SK-N-SH (cell line): Measurements from ENCODE around the gene ZC3H12A. TPM values are rescaled to one million over a fixed set of nuclear protein-coding genes. Genes with fewer than 3 reads are reported as not detected.

ENCODE experiments used
- CTCF ChIA-PET: fragments of 300-600, 350-600 bp; formaldehyde crosslinking; extraction: SDS; loops from one replicate; lab custom pipeline; 2021; lab: Yijun Ruan, JAX
- POLR2A ChIA-PET: fragments of 350-600 bp; sonication (Branson Sonifier 250); formaldehyde crosslinking; extraction: SDS; loops from one replicate; lab custom pipeline; 2020; ENCODE audit warnings: antibody characterized with exemption, inconsistent platforms; lab: Yijun Ruan, JAX
- DNase-seq: peaks from one replicate; pipeline ENCODE4 v3.0.0; 2012
- H2AFZ ChIP-seq: fragments of 200-600 bp; sonication (generic); 2 replicates; pipeline ENCODE4 v1.8.1; 2016; ENCODE audit warnings: antibody characterized with exemption, mild to moderate bottlenecking, low read depth
- H3F3A ChIP-seq: fragments of 200-600 bp; sonication (generic); replicated peaks from 2 replicates; pipeline ENCODE3; 2016; ENCODE audit warnings: antibody characterized with exemption, mild to moderate bottlenecking; ENCODE audit not compliant: insufficient read depth
- H3K27ac ChIP-seq, 2 experiments: fragments of 200-500 bp in 1 of 2; fragments of 200-600 bp in 1 of 2; sonication (Bioruptor generic) in 1 of 2; sonication (generic), shearing (Covaris generic) in 1 of 2; 2 replicates each; pipeline versions ENCODE4 v1.5.1 to v1.6.1; 2014 to 2016; ENCODE audit warnings: low read depth in 2 of 2, inconsistent platforms in 1 of 2, low read length in 1 of 2, mild to moderate bottlenecking in 1 of 2, mixed read lengths in 1 of 2
- H3K27me3 ChIP-seq: fragments of 200-600 bp; sonication (generic), shearing (Covaris generic); 2 replicates; pipeline ENCODE4 v1.6.1; 2016; ENCODE audit warnings: mixed run types; ENCODE audit not compliant: insufficient read depth
- H3K36me3 ChIP-seq, 2 experiments: fragments of 200-500 bp in 1 of 2; fragments of 200-600 bp in 1 of 2; sonication (Bioruptor generic) in 1 of 2; sonication (generic) in 1 of 2; replicated peaks in 1 of 2; 2 replicates each; pipeline versions ENCODE3 to v1.5.1; 2014 to 2016; ENCODE audit warnings: low read length in 1 of 2, mild to moderate bottlenecking in 1 of 2; ENCODE audit not compliant: insufficient read depth in 2 of 2, control insufficient read depth in 1 of 2
- H3K4me1 ChIP-seq, 2 experiments: fragments of 200-500 bp in 1 of 2; fragments of 200-600 bp in 1 of 2; sonication (Bioruptor generic) in 1 of 2; sonication (generic), shearing (Covaris generic) in 1 of 2; 2 replicates each; pipeline versions ENCODE4 v1.5.1 to v1.6.1; 2014 to 2016; ENCODE audit warnings: low read depth in 1 of 2, low read length in 1 of 2, mixed run types in 1 of 2; ENCODE audit not compliant: insufficient read depth in 2 of 2, control insufficient read depth in 1 of 2
- H3K4me2 ChIP-seq: fragments of 200-600 bp; sonication (generic), shearing (Covaris generic); 2 replicates; pipeline ENCODE4 v1.6.1; 2017; ENCODE audit warnings: mixed run types
- H3K4me3 ChIP-seq, 2 experiments: fragments of 200-500 bp in 1 of 2; fragments of 200-600 bp in 1 of 2; sonication (Bioruptor generic) in 1 of 2; sonication (generic), shearing (Covaris generic) in 1 of 2; 2 replicates each; pipeline versions ENCODE4 v1.5.1 to v1.8.1; 2014 to 2016; ENCODE audit warnings: low read depth in 2 of 2, inconsistent platforms in 1 of 2, low read length in 1 of 2, mild to moderate bottlenecking in 1 of 2, mixed read lengths in 1 of 2, moderate library complexity in 1 of 2
- H3K79me2 ChIP-seq: fragments of 200-600 bp; sonication (generic); 2 replicates; pipeline ENCODE4 v1.8.1; 2017; ENCODE audit warnings: mild to moderate bottlenecking; ENCODE audit not compliant: insufficient read depth
- H3K9ac ChIP-seq: fragments of 200-600 bp; sonication (generic); 2 replicates; pipeline ENCODE4 v1.6.1; 2017; ENCODE audit warnings: mixed run types
- H3K9me2 ChIP-seq: fragments of 200-600 bp; sonication (generic); 2 replicates; pipeline ENCODE4 v1.6.1; 2017; ENCODE audit warnings: mixed run types
- H3K9me3 ChIP-seq: fragments of 200-600 bp; sonication (generic); 2 replicates; pipeline ENCODE4 v1.6.1; 2017; ENCODE audit warnings: mixed run types, mild to moderate bottlenecking, moderate library complexity
- H4K20me1 ChIP-seq: fragments of 200-600 bp; sonication (generic); 2 replicates; pipeline ENCODE4 v1.6.1; 2017; ENCODE audit warnings: mild to moderate bottlenecking, mixed run types; ENCODE audit not compliant: insufficient read depth
- FOXM1 ChIP-seq: IDR thresholded peaks from 2 replicates; pipeline ENCODE4 v1.4.0; 2012; ENCODE audit warnings: low read depth, mild to moderate bottlenecking
- GATA2 ChIP-seq: sonication (generic); formaldehyde crosslinking; IDR thresholded peaks from 2 replicates; pipeline ENCODE4 v1.5.0; 2020; ENCODE audit warnings: mild to moderate bottlenecking, missing genetic modification reagents
- MEF2A ChIP-seq: IDR thresholded peaks from 2 replicates; pipeline ENCODE4 v1.4.0; 2012; ENCODE audit warnings: low read depth, borderline replicate concordance
- NFIC ChIP-seq: IDR thresholded peaks from 2 replicates; pipeline ENCODE4 v1.4.0; 2012; ENCODE audit warnings: borderline replicate concordance
- RAD21 ChIP-seq: IDR thresholded peaks from 2 replicates; pipeline ENCODE4 v1.6.1; 2012; ENCODE audit warnings: mild to moderate bottlenecking, low read length
- SIN3A ChIP-seq: IDR thresholded peaks from 2 replicates; pipeline ENCODE4 v1.6.1; 2012; ENCODE audit warnings: low read depth, mild to moderate bottlenecking, low read length, moderate library complexity, borderline replicate concordance
- SMC3 ChIP-seq: IDR thresholded peaks from 2 replicates; pipeline ENCODE4 v1.6.1; 2012; ENCODE audit warnings: low read depth, low read length, improper control_type of control experiment
- TCF12 ChIP-seq: IDR thresholded peaks from 2 replicates; pipeline ENCODE4 v1.4.0; 2012
- WGBS: methylation state at CpG from one replicate; pipeline ENCODE4 v1.1.6; 2017; ENCODE audit warnings: low lambda C conversion rate; 5-methylcytosine and 5-hydroxymethylcytosine counted together
- polyA plus RNA-seq, 3 experiments: library from polyadenylated mRNA; depleted of rRNA; stranded (reverse); fragments of >200 nt; gene quantifications; 2 replicates each; pipeline ENCODE4 v1.2.3, GENCODE V29; 2012
- TF ChIP-seq, protein P1 (sequence below): IDR thresholded peaks from 2 replicates; pipeline ENCODE4 v1.4.0; 2012; ENCODE audit warnings: low read depth, borderline replicate concordance
- TF ChIP-seq, protein P2 (sequence below): fragments of 150-350 bp; IDR thresholded peaks from 2 replicates; pipeline ENCODE4 v1.6.1; 2016; ENCODE audit warnings: mild to moderate bottlenecking, low read depth, low read length
- TF ChIP-seq, protein P3 (sequence below): fragments of 150-350 bp; IDR thresholded peaks from 2 replicates; pipeline ENCODE4 v1.6.1; 2017; ENCODE audit warnings: antibody characterized with exemption, low read length, low read depth, borderline replicate concordance
- TF ChIP-seq, protein P4 (sequence below): fragments of 200-600 bp; sonication (generic); IDR thresholded peaks from 2 replicates; pipeline ENCODE4 v1.6.1; 2017; ENCODE audit warnings: antibody characterized with exemption, mild to moderate bottlenecking, moderate library complexity
- TF ChIP-seq, protein P5 (sequence below): IDR thresholded peaks from 2 replicates; pipeline ENCODE4; 2012

Gene ZC3H12A
- polyA plus RNA-seq, 1 of the 3 experiments (the other 2 are of a cell fraction): 8.9 TPM

DNA sequence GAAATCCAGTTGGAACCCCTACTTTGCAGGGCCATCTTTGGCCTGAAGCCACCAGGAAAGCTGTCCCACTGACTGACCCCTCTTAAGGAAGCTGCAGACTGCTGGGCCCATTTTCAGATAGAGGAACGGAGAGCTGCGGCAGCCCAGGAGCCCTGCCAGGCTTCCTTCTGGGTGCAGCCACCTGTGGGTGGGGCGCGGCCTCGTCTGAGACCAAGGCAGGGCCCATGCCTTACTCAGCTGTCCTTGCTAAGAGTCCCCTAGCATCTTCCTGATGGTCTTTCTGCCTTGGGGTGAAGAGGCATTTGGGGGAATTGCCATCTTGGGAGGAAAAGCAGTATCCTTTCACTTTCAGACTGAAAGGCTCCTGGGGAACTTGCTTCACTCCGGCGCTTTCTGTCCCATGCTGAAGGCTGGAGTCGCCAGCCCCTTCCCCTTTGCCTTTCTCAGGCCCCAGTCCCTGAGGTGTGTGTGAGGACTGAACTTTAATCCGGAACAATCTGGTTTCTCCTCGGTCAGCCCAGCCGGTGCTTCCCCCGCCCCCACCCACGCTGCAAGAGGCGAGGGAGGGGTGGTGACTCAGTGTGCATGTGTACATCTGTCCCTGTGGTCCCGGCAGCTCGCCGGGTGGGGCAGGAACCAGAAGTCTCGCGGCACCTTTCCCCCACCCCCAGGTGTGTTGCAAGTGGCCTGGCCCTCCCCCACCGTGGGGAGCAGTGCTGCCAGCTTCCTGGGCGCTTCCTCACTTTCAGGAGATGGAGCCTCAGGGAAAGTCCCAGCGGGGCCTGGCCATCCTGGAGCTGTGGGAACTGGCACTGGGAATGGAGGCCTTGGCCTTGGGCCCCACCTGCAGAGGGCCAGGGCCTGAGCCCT is 5.1 kb downstream of the ZC3H12A start (continued):
- TF ChIP-seq NFIC (no peak), TCF12 (peak; percentile 76), FOXM1 (no peak), RAD21 (no peak), MEF2A (no peak), GATA2 (CRISPR knock-in tag) (no peak), SIN3A (0 out of 2 replicates have a peak, but pooled peaks have one; percentile 28), SMC3 (no peak)
- TF ChIP-seq, protein P1, sequence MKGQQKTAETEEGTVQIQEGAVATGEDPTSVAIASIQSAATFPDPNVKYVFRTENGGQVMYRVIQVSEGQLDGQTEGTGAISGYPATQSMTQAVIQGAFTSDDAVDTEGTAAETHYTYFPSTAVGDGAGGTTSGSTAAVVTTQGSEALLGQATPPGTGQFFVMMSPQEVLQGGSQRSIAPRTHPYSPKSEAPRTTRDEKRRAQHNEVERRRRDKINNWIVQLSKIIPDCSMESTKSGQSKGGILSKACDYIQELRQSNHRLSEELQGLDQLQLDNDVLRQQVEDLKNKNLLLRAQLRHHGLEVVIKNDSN: no peak
- TF ChIP-seq, protein P2, sequence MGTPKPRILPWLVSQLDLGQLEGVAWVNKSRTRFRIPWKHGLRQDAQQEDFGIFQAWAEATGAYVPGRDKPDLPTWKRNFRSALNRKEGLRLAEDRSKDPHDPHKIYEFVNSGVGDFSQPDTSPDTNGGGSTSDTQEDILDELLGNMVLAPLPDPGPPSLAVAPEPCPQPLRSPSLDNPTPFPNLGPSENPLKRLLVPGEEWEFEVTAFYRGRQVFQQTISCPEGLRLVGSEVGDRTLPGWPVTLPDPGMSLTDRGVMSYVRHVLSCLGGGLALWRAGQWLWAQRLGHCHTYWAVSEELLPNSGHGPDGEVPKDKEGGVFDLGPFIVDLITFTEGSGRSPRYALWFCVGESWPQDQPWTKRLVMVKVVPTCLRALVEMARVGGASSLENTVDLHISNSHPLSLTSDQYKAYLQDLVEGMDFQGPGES: no peak
- TF ChIP-seq, protein P3, sequence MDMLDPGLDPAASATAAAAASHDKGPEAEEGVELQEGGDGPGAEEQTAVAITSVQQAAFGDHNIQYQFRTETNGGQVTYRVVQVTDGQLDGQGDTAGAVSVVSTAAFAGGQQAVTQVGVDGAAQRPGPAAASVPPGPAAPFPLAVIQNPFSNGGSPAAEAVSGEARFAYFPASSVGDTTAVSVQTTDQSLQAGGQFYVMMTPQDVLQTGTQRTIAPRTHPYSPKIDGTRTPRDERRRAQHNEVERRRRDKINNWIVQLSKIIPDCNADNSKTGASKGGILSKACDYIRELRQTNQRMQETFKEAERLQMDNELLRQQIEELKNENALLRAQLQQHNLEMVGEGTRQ: no peak
- TF ChIP-seq, protein P4, sequence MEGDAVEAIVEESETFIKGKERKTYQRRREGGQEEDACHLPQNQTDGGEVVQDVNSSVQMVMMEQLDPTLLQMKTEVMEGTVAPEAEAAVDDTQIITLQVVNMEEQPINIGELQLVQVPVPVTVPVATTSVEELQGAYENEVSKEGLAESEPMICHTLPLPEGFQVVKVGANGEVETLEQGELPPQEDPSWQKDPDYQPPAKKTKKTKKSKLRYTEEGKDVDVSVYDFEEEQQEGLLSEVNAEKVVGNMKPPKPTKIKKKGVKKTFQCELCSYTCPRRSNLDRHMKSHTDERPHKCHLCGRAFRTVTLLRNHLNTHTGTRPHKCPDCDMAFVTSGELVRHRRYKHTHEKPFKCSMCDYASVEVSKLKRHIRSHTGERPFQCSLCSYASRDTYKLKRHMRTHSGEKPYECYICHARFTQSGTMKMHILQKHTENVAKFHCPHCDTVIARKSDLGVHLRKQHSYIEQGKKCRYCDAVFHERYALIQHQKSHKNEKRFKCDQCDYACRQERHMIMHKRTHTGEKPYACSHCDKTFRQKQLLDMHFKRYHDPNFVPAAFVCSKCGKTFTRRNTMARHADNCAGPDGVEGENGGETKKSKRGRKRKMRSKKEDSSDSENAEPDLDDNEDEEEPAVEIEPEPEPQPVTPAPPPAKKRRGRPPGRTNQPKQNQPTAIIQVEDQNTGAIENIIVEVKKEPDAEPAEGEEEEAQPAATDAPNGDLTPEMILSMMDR: no peak
- TF ChIP-seq, all 33 proteins: peak for 9

DNA sequence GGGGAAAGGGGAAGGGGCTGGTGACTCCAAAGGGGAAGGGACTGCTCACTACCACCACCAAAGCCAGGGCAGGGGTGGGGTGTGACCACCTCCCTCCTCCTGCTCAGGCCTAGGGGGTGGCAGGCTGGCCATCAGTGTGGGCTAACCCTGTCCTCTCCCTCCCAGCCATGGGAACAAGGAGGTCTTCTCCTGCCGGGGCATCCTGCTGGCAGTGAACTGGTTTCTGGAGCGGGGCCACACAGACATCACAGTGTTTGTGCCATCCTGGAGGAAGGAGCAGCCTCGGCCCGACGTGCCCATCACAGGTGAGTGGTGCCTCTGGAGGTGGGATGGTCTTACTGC is 5.7 kb downstream of the ZC3H12A start:
- WGBS: no CpG with 5 or more reads among the region's 5 CpGs
- Histone ChIP-seq H3K9ac (peak overlapping the region; percentile 60; the same call in 1 of the 2 replicates), H3K36me3 (peaks cover 12 to 55% of the 10 kb centered on the region in 2 experiments)

More for the DNA sequence above, 5.7 kb downstream of the ZC3H12A start:
- no peaks in the 10 kb centered on the region for H4K20me1 ChIP-seq
- peaks cover 13% of the 10 kb centered on the region for H3F3A ChIP-seq
- peak overlapping the region; percentile 96 for H3K4me2 ChIP-seq
- ChIA-PET CTCF (interaction anchor here (1.2 to 21.1 kb wide), 3 partner anchors 10 to 24 kb away, joined by 3 to 481 read pairs (median 170); no protein-coding TSS in a partner anchor), POLR2A (no interaction called here)
- H3K79me2 ChIP-seq: peaks cover 63% of the 10 kb centered on the region
- no peak for DNase-seq
- H3K9me3 ChIP-seq: no peaks in the 10 kb centered on the region
- no peak overlapping the region for H2AFZ ChIP-seq
- TF ChIP-seq, protein P5, sequence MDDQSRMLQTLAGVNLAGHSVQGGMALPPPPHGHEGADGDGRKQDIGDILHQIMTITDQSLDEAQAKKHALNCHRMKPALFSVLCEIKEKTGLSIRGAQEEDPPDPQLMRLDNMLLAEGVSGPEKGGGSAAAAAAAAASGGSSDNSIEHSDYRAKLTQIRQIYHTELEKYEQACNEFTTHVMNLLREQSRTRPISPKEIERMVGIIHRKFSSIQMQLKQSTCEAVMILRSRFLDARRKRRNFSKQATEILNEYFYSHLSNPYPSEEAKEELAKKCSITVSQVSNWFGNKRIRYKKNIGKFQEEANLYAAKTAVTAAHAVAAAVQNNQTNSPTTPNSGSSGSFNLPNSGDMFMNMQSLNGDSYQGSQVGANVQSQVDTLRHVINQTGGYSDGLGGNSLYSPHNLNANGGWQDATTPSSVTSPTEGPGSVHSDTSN: no peak
- TF ChIP-seq NFIC: no peak
- TF ChIP-seq FOXM1: no peak
- TF ChIP-seq, all 33 proteins: peak for 0
- Histone ChIP-seq H3K27ac (peak overlapping the region; percentile 22 to 56; a peak in 2 of 4 replicates), H3K9me2 (no peaks in the 10 kb centered on the region), H3K27me3 (no peaks in the 10 kb centered on the region), H3K4me3 (peak overlapping the region in 1 of 2 experiments; percentile 17; a peak in 1 of 4 replicates), H3K4me1 (peaks cover 48 to 49% of the 10 kb centered on the region in 2 experiments)
